ENCODE measurements around the gene CDH1.

Gene CDH1

GRCh38 chr16:68792465-68793324 is 55.6 kb downstream of the CDH1 start:
- H3K4me3 ChIP-seq (ENCODE audit: low read depth, low read length), result no peak overlapping the region
- TF ChIP-seq, protein P1, sequence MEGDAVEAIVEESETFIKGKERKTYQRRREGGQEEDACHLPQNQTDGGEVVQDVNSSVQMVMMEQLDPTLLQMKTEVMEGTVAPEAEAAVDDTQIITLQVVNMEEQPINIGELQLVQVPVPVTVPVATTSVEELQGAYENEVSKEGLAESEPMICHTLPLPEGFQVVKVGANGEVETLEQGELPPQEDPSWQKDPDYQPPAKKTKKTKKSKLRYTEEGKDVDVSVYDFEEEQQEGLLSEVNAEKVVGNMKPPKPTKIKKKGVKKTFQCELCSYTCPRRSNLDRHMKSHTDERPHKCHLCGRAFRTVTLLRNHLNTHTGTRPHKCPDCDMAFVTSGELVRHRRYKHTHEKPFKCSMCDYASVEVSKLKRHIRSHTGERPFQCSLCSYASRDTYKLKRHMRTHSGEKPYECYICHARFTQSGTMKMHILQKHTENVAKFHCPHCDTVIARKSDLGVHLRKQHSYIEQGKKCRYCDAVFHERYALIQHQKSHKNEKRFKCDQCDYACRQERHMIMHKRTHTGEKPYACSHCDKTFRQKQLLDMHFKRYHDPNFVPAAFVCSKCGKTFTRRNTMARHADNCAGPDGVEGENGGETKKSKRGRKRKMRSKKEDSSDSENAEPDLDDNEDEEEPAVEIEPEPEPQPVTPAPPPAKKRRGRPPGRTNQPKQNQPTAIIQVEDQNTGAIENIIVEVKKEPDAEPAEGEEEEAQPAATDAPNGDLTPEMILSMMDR (IDR thresholded peaks at IDR 0.05; ENCODE audit: low read depth, low read length, missing control alignments), result no peak
- DNase-seq (ENCODE audit: low read depth), result peak; percentile 37
- in situ Hi-C loops (cut with HindIII; ENCODE audit: low sequenced_read_pairs), result no loop called here

GRCh38 chr16:68793401-68793857 is 56.3 kb downstream of the CDH1 start:
- H3K4me3 ChIP-seq (ENCODE audit: low read depth, low read length), result no peak overlapping the region
- TF ChIP-seq, protein P1 (IDR thresholded peaks at IDR 0.05; ENCODE audit: low read depth, low read length, missing control alignments), result no peak
- no peak for DNase-seq (ENCODE audit: low read depth)
- in situ Hi-C loops (cut with HindIII; ENCODE audit: low sequenced_read_pairs), result no loop called here

DNA sequence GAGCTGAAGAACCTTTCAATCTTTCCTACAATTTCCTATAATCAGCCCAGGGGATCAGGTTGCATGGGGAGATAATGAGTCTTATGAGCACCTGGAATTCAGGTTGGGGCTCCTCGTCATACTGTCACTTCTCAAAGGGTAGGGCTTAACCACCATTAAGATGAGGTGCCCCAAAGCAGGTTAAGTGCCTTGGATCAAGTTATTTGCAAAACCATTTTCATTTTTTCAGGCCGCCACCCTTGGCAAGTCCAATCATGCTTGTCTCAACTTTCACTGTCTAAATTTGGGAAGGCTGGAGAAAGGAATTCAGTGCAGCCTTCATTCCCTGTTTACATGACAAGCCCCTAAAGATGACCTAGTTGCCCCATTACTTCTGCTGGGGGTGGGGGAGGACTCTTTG is 61.3 kb downstream of the CDH1 start:
- no peak for DNase-seq (ENCODE audit: low read depth)
- in situ Hi-C loops (cut with HindIII; ENCODE audit: low sequenced_read_pairs), result no loop called here
- H3K4me3 ChIP-seq (ENCODE audit: low read depth, low read length), result no peak overlapping the region
- TF ChIP-seq, protein P1 (IDR thresholded peaks at IDR 0.05; ENCODE audit: low read depth, low read length, missing control alignments), result no peak

GRCh38 chr16:68800257-68800875 is 63.3 kb downstream of the CDH1 start:
- TF ChIP-seq, protein P1 (IDR thresholded peaks at IDR 0.05; ENCODE audit: low read depth, low read length, missing control alignments), result peak; percentile 91
- H3K4me3 ChIP-seq (ENCODE audit: low read depth, low read length), result no peak overlapping the region
- in situ Hi-C loops (cut with HindIII; ENCODE audit: low sequenced_read_pairs), result no loop called here
- DNase-seq (ENCODE audit: low read depth), result peak; percentile 89

GRCh38 chr16:68802190-68802589 is 65.1 kb downstream of the CDH1 start:
- TF ChIP-seq, protein P1 (IDR thresholded peaks at IDR 0.05; ENCODE audit: low read depth, low read length, missing control alignments), result no peak
- no peak for DNase-seq (ENCODE audit: low read depth)
- H3K4me3 ChIP-seq (ENCODE audit: low read depth, low read length), result no peak overlapping the region
- in situ Hi-C loops (cut with HindIII; ENCODE audit: low sequenced_read_pairs), result no loop called here

DNA sequence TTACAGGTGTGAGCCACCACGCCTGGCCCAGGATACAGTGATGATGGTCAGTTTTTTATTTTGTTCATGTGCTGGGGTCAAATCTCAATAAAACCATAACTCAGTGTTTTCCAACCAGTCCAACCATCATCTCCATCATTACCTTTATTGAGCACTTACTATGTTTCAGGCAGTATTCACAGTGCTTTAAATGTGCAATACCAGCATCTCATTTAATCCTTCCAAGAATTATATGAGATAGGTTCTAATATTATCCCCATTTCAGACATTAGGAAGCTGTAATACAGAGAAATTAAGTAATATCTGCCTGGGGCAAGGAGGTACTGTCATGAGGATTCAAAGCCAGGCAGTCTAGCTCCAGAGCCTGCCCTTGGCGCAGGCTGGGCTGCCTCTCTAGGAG is 69.3 kb downstream of the CDH1 start:
- no peak overlapping the region for H3K4me3 ChIP-seq (ENCODE audit: low read depth, low read length)
- TF ChIP-seq, protein P1 (IDR thresholded peaks at IDR 0.05; ENCODE audit: low read depth, low read length, missing control alignments), result no peak
- no peak for DNase-seq (ENCODE audit: low read depth)
- in situ Hi-C loops (cut with HindIII; ENCODE audit: low sequenced_read_pairs), result no loop called here
